Measurements from ENCODE around the gene HOMER2.
"Not testable (repeated sequence)": the region's sequence is repeated elsewhere in the genome, so short reads cannot be mapped to it uniquely, and the experiment has no call there.

HOMER2 gene

DNA sequence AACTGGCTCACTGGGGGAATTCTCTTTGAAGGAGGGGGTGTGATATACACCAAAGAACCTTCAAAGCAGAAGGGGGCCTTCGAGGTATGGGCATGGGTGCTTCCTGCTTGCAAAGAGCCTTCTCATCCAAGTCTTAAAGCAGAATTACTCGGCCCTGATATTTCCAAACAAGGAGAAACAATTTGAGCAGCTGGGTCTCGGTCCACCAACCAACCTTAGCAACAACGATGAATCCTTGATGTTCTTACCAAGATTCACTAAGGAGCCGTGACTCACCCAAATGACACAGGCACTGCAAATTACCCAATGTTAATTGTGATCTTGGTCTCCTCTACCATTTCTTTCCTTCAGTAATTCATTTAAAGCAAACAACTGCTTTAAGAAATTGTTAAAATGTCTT is 7.7 kb downstream of the HOMER2 start:
- H3K4me3 ChIP-seq (replicated peaks in 1 of 2; ENCODE audit: low read depth in 2 of 2, low read length in 2 of 2) = no peak overlapping the region
- no peak for DNase-seq (ENCODE audit: low read depth in 2 of 2)
- TF ChIP-seq, protein P1, sequence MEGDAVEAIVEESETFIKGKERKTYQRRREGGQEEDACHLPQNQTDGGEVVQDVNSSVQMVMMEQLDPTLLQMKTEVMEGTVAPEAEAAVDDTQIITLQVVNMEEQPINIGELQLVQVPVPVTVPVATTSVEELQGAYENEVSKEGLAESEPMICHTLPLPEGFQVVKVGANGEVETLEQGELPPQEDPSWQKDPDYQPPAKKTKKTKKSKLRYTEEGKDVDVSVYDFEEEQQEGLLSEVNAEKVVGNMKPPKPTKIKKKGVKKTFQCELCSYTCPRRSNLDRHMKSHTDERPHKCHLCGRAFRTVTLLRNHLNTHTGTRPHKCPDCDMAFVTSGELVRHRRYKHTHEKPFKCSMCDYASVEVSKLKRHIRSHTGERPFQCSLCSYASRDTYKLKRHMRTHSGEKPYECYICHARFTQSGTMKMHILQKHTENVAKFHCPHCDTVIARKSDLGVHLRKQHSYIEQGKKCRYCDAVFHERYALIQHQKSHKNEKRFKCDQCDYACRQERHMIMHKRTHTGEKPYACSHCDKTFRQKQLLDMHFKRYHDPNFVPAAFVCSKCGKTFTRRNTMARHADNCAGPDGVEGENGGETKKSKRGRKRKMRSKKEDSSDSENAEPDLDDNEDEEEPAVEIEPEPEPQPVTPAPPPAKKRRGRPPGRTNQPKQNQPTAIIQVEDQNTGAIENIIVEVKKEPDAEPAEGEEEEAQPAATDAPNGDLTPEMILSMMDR (IDR thresholded peaks at IDR 0.05; ENCODE audit: low read depth, low read length) = no peak

DNA sequence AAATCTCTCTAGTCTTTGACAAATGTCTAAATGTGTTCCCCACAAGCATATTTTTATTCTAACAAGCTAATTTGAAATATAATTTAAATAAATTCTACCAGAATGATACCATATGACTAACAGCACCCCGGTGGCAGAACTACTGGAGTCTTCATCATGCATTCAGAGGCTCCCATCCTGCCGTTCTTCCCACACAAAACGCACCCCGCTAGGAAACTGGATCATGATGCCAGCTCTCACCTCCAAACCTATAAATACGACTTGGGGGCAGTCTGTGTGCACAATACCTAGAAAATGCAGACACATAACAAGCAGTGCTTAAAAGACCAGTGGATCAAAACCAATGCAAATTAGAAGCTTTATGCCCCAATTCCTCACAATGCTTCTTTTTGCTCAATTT is 8.5 kb downstream of the HOMER2 start:
- H3K4me3 ChIP-seq (replicated peaks in 1 of 2; ENCODE audit: low read depth in 2 of 2, low read length in 2 of 2) = no peak overlapping the region
- DNase-seq (ENCODE audit: low read depth in 2 of 2) = no peak
- TF ChIP-seq, protein P1 (IDR thresholded peaks at IDR 0.05; ENCODE audit: low read depth, low read length) = no peak

DNA sequence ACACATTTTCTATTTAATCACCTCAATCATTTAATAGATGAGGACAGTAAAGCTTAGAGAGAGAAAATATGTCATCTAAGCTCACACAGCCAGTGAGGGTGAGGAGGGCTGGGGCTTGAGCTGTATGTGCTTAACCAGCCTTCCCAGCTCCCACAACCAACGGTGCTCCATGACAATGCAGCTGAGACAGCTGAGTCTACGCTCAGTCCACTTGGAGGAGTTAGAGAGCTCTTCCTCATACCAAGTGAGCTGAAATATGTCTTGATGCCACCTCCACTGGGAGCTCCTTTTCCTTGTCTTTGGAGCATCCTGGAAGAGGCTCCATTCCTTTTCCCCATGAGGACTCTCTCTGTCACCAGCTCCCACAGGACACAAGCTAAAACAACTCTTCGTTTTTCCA is 9.3 kb downstream of the HOMER2 start:
- DNase-seq (ENCODE audit: low read depth in 2 of 2) = no peak
- TF ChIP-seq, protein P1 (IDR thresholded peaks at IDR 0.05; ENCODE audit: low read depth, low read length) = no peak

DNA sequence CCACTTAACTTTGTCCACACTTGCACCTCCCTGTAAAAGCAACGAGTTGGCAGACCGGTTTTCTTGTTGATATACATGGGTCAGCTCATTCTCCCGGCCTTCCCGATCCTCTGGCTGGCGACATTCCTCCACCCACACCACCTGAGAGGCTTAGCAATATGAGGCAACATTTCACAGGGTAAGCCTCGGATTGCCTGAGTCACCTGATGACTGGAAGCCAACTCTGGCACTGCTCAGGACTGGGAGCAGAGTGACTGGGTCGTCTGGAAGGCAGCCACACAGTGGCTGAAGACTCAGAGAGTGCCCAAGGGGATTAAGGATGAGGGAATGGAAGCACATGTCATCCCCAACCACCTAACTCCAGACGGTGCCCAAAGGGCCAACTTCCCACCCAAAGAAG is 9.8 kb downstream of the HOMER2 start:
- peak in 1 of 2 donors; percentile 18 for DNase-seq (ENCODE audit: low read depth in 2 of 2)
- no peak overlapping the region for H3K4me3 ChIP-seq (replicated peaks in 1 of 2; ENCODE audit: low read depth in 2 of 2, low read length in 2 of 2)
- TF ChIP-seq, protein P1 (IDR thresholded peaks at IDR 0.05; ENCODE audit: low read depth, low read length) = no peak

More for the DNA sequence above, 9.3 kb downstream of the HOMER2 start:
- H3K4me3 ChIP-seq (replicated peaks in 1 of 2; ENCODE audit: low read depth in 2 of 2, low read length in 2 of 2) = no peak overlapping the region

DNA sequence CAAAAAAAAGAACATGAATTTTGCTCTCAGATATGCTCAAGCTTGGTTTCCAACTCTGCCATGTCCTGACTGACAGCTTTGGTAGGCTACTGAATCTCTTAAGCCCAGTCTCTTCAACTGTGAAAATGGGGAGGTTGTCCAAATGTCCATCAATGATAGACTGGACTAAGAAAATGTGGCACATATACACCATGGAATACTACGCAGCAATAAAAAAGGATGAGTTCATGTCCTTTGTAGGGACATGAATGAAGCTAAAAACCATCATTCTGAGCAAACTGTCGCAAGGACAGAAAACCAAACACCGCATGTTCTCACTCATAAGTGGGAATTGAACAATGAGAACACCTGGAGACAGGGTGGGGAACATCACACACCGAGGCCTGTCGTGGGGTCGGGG is 12.8 kb downstream of the HOMER2 start:
- not testable (repeated sequence) for H3K4me3 ChIP-seq (replicated peaks in 1 of 2; ENCODE audit: low read depth in 2 of 2, low read length in 2 of 2); DNase-seq (ENCODE audit: low read depth in 2 of 2)

DNA sequence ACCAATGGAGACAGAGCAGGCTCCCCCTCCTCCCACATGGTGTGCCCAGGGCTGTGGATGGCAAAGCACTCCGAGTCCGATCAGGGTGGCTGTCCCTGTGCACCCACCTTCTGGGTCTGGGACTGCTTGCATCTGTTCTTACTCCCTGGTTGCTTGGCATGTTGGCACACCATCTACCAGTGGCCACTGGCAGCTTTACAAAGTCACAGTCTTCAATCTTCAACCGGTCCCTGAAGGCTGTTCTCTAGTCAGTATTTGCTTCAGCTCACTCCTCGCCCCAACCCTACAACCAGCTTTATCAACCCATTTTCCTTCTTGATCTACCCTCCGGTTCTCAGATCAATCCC is 14.8 kb downstream of the HOMER2 start:
- TF ChIP-seq, protein P1 (IDR thresholded peaks at IDR 0.05; ENCODE audit: low read depth, low read length) = no peak
- DNase-seq (ENCODE audit: low read depth in 2 of 2) = no peak
- H3K4me3 ChIP-seq (replicated peaks in 1 of 2; ENCODE audit: low read depth in 2 of 2, low read length in 2 of 2) = no peak overlapping the region

DNA sequence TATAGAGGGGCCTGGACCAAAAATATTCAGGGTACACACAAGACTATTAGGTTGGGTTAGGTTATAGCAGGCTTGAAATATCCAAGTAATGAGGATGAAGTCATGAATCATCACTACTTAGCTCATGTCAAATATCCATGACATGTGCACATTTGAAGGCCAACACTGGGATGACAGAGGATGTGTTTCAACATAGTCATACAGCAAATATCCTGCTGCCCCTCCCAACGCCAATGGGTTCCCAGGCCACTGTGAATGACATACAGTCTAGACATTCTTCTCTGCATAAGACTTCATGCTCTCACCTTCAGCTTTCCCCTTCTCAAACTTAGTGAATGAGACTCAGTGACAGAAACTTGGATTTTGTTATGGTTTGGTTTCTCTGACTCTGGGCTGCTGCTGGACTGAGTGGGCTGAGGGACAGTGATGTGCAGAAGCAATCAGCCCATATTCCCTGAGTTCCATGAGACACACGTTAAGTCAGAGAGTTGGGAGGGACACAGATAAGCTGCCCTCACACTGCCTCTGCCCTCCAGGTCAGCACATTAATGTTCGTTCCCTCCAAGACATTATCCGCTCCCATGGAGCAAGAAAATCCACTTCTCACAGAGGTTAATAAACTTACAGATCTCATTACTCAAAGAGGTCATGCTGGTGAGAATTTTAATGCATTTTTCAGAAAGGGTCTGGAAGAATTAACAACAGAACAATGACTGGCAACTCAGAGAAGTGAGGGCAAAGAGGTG is 15.4 kb downstream of the HOMER2 start:
- H3K4me3 ChIP-seq (replicated peaks in 1 of 2; ENCODE audit: low read depth in 2 of 2, low read length in 2 of 2) = no peak overlapping the region
- TF ChIP-seq, protein P1 (IDR thresholded peaks at IDR 0.05; ENCODE audit: low read depth, low read length) = no peak
- peak in 1 of 2 donors; percentile 32 for DNase-seq (ENCODE audit: low read depth in 2 of 2)

All from cardiac fibroblast (primary cell).